ENCODE results near the gene RASSF7.

DNA sequence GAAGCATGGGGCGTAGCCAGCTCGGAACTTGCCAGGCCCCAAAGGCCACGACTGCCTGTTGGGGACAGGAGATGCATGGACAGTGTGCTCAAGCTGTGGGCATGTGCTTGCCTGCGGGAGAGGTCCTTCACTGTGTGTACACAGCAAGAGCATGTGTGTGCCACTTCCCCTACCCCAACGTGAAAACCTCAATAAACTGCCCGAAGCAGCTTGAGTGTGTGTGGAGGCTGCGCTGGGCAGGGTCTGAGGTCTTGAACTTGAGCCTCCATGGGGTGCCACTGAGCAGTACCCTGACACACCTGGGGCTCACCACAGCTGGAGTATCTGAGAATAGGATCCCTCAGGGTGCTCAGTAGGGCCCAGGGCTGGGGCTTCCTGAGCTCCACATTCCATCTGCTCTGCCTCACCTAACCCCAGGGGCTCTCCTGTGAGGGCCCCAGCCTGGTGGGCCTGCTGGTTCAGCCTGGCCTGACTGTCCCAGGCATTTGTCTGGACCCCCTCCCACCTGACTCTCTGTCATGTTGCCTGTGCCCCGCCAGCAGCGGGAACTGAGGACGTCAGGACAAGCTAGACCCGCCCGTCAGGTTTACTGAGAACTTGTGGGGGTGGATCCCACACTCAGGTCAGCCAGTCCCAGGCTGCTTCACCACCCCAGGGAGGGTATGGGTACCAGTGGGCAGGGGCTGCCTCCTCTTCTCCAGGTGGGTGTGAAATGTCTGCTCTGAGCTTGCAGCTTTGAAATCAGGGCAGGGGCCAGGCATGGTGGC is 3.2 kb downstream of the RASSF7 start:
- TF ChIP-seq, protein P1, sequence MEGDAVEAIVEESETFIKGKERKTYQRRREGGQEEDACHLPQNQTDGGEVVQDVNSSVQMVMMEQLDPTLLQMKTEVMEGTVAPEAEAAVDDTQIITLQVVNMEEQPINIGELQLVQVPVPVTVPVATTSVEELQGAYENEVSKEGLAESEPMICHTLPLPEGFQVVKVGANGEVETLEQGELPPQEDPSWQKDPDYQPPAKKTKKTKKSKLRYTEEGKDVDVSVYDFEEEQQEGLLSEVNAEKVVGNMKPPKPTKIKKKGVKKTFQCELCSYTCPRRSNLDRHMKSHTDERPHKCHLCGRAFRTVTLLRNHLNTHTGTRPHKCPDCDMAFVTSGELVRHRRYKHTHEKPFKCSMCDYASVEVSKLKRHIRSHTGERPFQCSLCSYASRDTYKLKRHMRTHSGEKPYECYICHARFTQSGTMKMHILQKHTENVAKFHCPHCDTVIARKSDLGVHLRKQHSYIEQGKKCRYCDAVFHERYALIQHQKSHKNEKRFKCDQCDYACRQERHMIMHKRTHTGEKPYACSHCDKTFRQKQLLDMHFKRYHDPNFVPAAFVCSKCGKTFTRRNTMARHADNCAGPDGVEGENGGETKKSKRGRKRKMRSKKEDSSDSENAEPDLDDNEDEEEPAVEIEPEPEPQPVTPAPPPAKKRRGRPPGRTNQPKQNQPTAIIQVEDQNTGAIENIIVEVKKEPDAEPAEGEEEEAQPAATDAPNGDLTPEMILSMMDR (IDR thresholded peaks at IDR 0.05 in 4 of 5, conservative IDR thresholded peaks at IDR 0.05 in 1 of 5): no peak
- no peak for TF ChIP-seq POLR2A (IDR thresholded peaks at IDR 0.05)
